Panc1 (cell line): Measurements from ENCODE around the gene GRM7.

ENCODE experiments used
- POLR2AphosphoS5 ChIP-seq: IDR thresholded peaks from 2 replicates; pipeline ENCODE4 v1.6.1; 2012; ENCODE audit warnings: mild to moderate bottlenecking, low read depth, low read length, moderate library complexity
- SIN3A ChIP-seq: IDR thresholded peaks from 2 replicates; pipeline ENCODE4 v1.6.1; 2012; ENCODE audit warnings: low read depth, mild to moderate bottlenecking, low read length, moderate library complexity, borderline replicate concordance; ENCODE audit not compliant: insufficient read depth
- TCF7L2 ChIP-seq: IDR thresholded peaks from 2 replicates; pipeline ENCODE4 v1.6.1; 2011; ENCODE audit warnings: mild to moderate bottlenecking, low read depth, low read length, inconsistent platforms
- TF ChIP-seq, protein P1 (sequence below): fragments of 450-650 bp; IDR thresholded peaks from 2 replicates; pipeline ENCODE4 v1.5.1; 2017; ENCODE audit warnings: mild to moderate bottlenecking
- TF ChIP-seq, protein P2 (sequence below), 2 experiments: IDR thresholded peaks; 2 replicates each; pipeline ENCODE4 v1.6.1; 2011 to 2012; ENCODE audit warnings: low read depth in 2 of 2, control low read depth in 1 of 2, low read length in 1 of 2, mild to moderate bottlenecking in 1 of 2, moderate library complexity in 1 of 2; ENCODE audit not compliant: insufficient read depth in 1 of 2

DNA sequence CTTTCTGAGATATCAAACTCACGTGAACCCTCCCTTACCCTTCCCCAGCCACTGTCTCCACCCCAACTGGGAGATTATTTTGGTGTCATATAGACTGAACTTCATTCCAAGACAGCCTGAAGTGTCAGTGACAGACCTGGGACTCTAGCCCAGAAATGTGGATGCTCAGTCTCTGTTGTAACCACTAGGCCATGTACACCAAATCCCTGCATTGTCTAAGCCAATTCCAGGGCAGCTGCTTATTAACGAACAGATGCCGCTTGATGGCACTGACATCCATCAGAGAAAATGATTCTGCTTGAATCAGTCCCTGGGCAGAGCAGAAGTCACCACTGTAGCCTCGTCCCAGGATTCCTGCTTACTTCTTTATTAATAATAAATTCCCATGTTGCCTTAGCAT, 305.5 kb downstream of the GRM7 start:
- TF ChIP-seq POLR2AphosphoS5 = no peak
- TF ChIP-seq, protein P1, sequence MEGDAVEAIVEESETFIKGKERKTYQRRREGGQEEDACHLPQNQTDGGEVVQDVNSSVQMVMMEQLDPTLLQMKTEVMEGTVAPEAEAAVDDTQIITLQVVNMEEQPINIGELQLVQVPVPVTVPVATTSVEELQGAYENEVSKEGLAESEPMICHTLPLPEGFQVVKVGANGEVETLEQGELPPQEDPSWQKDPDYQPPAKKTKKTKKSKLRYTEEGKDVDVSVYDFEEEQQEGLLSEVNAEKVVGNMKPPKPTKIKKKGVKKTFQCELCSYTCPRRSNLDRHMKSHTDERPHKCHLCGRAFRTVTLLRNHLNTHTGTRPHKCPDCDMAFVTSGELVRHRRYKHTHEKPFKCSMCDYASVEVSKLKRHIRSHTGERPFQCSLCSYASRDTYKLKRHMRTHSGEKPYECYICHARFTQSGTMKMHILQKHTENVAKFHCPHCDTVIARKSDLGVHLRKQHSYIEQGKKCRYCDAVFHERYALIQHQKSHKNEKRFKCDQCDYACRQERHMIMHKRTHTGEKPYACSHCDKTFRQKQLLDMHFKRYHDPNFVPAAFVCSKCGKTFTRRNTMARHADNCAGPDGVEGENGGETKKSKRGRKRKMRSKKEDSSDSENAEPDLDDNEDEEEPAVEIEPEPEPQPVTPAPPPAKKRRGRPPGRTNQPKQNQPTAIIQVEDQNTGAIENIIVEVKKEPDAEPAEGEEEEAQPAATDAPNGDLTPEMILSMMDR = no peak
- TF ChIP-seq, protein P2, sequence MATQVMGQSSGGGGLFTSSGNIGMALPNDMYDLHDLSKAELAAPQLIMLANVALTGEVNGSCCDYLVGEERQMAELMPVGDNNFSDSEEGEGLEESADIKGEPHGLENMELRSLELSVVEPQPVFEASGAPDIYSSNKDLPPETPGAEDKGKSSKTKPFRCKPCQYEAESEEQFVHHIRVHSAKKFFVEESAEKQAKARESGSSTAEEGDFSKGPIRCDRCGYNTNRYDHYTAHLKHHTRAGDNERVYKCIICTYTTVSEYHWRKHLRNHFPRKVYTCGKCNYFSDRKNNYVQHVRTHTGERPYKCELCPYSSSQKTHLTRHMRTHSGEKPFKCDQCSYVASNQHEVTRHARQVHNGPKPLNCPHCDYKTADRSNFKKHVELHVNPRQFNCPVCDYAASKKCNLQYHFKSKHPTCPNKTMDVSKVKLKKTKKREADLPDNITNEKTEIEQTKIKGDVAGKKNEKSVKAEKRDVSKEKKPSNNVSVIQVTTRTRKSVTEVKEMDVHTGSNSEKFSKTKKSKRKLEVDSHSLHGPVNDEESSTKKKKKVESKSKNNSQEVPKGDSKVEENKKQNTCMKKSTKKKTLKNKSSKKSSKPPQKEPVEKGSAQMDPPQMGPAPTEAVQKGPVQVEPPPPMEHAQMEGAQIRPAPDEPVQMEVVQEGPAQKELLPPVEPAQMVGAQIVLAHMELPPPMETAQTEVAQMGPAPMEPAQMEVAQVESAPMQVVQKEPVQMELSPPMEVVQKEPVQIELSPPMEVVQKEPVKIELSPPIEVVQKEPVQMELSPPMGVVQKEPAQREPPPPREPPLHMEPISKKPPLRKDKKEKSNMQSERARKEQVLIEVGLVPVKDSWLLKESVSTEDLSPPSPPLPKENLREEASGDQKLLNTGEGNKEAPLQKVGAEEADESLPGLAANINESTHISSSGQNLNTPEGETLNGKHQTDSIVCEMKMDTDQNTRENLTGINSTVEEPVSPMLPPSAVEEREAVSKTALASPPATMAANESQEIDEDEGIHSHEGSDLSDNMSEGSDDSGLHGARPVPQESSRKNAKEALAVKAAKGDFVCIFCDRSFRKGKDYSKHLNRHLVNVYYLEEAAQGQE (IDR thresholded peaks at IDR 0.05; ENCODE audit: insufficient read depth in 1 of 2, low read depth in 2 of 2, low read length in 1 of 2) = no peak
- no peak for TF ChIP-seq SIN3A
- no peak for TF ChIP-seq TCF7L2
